ENCODE results near the gene FUT6.

- no peak for TF ChIP-seq CTCF (IDR thresholded peaks at IDR 0.05; ENCODE audit: low read depth, low read length)
- TF ChIP-seq EZH2phosphoT487 (IDR thresholded peaks at IDR 0.05; ENCODE audit: low read depth), result no peak
These were observed 17.9 kb downstream of the FUT6 start for GRCh38 chr19:5821521-5822180.
